ENCODE data around the gene CCL4. TPM values are rescaled to one million over a fixed set of nuclear protein-coding genes. Genes with fewer than 3 reads are reported as not detected.
"Not testable (repeated sequence)": the region's sequence is repeated elsewhere in the genome, so short reads cannot be mapped to it uniquely, and the experiment has no call there.

The CCL4 gene
- total RNA-seq, 1 experiment from 2014 or later: not detected

DNA sequence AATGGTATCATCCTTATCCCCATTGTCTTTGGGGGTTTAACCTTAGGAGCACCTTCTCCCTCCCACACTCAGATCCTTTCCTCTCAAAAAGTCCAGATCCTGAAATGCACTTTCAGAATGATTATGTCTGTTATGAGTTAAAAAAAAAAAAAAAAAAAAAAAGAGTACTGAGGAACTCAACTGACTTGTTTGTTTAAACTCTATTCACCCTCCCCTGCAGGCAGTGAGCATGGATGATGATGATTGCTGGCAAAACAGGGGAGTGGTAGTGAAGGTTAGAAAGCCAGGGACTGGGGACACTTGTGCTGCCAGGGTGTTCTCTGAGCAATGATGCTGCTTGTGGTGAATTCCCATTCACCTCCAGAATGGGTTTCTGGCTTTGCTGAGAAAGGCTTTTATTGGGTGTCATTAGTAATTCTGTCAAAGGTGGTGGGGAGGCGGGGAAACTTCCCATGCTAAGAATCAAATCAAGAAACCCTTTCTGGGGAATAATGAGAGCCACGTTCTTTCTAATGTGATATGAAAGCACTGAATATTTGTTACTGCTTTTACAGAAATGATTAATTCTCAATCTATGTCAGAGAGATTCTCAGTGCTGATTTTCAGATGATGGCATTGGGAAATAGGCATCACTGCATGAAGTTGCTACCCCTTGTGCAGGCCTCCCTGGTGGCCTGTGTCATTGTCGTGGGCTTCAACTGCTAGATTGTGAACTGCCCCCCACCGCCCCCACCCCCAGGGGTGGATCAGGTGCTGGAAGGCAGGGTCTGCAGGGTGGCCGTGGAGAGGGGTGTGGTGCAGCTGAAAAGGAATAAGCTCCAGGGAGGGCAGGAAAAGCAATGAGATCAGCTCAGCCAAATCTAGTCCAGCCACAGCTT is 14.1 kb downstream of the CCL4 start:
- no peak for DNase-seq (ENCODE audit: low read depth)

GRCh38 chr17:36118477-36119353 is 15.1 kb downstream of the CCL4 start:
- DNase-seq (ENCODE audit: low read depth): no peak

GRCh38 chr17:36120221-36120620 is 16.6 kb downstream of the CCL4 start:
- no peak for DNase-seq (ENCODE audit: low read depth)

- not testable (repeated sequence) for DNase-seq (ENCODE audit: low read depth)
These were observed 17.5 kb downstream of the CCL4 start for GRCh38 chr17:36121099-36121498.

DNA sequence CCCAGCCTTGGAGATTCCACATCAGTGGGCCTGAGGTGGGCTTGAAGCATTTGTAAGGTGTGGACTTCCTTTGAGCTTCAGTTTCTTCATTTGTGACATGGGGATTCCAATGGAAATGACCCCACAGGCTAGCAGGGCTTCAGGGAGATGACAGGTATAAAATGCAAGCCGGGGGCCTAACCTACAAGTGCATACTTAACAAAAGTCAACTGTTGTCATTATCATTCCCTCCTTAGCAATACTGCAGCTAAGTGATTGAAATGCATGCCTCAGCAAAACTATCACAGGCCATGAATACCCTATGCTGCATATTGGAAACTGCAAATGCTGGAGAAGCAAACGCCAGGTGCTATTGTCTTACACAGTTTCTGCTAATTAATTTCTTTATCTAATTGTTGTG is 19.8 kb downstream of the CCL4 start:
- DNase-seq (ENCODE audit: low read depth): no peak

GRCh38 chr17:36124879-36125824 is 21.5 kb downstream of the CCL4 start:
- DNase-seq (ENCODE audit: low read depth): no peak

- DNase-seq (ENCODE audit: low read depth): no peak
These were observed 23.7 kb downstream of the CCL4 start for GRCh38 chr17:36127199-36127893.

DNA sequence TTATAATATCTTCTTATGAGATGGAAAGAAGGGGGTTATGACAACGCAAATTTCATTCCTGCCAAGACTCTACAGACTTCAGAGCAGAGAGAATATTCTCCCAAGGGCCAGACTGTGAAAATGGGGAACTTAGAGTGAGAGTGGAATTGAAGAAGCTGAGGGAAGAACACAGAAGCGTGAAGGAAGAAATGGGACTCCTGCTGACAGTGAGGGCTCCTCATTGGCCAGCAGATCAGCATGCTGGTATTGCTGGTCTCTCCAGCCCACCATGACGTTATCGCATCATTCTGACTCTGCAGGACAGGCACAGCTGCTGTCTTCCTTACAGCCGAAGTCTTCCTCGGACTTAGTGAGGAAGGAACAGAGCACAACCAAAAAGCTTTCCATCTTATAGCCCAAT is 24.3 kb downstream of the CCL4 start:
- DNase-seq (ENCODE audit: low read depth): no peak

DNA sequence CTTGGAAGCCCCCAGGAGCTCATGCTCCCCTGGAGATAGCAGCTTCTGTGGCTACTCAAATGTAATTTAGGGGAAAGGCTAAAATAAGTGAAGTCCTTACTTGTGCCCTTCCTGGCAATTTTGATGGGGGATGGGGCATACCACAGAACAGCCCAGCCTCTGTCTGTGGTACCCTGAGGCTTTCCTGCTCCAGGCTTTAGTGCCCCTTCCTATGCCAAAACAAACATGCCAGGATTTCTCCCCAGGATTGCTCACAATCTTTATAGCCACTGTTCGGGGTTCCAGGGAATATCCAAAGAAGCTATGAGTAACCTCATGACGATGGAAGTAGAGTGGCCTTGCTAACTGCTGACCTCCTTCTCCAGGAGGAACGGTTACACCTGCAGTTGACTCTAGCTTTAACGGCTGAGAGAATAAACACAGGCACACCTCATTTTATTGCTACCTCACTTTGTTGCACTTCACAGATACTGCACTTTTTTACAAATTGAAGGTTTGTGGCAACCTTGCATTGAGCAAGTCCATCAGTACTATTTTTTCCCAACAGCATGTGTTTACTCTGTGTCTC is 24.9 kb downstream of the CCL4 start:
- no peak for DNase-seq (ENCODE audit: low read depth)

DNA sequence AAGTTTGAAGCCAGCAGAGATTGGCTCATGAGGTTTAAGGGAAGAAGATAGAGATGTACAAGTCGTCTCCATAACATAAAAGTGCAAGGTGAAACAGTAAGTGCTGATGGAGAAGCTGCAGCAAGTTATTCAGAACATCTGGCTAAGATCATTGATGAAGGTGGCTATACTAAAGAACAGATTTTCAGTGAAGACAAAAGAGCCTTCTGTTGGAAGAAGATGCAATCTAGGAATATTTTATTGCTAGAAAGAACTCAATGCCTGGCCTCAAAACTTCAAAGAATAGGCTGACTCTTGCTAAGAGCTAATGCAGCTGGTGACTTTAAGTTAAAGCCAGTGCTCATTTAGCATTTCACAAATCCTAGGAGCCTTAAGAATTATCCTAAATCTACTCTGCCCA is 26.0 kb downstream of the CCL4 start:
- DNase-seq (ENCODE audit: low read depth): no peak

GRCh38 chr17:36130346-36130745 is 26.7 kb downstream of the CCL4 start:
- no peak for DNase-seq (ENCODE audit: low read depth)

- DNase-seq (ENCODE audit: low read depth): no peak
These were observed 27.8 kb downstream of the CCL4 start for GRCh38 chr17:36131421-36131820.

GRCh38 chr17:36131931-36132330 is 28.3 kb downstream of the CCL4 start:
- no peak for DNase-seq (ENCODE audit: low read depth)

DNA sequence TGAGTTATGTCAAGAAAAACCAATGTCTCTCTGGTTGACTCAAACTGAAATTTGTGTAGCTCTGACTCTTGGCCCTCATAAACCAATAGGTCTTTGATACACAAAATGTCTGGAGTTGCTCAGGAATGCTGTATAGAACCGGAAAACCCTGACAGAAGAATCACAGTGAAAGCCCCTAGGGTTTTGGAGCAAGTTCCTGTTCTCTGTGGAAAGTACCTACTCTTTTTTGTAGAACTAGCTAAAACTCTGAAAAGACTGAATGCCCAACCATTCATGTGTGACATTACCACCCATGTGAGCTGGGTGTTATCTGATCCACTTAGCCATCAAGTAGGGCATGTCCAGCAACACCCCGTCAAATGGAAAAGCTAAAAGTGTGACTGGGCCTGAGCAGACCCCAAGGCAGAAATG is 28.8 kb downstream of the CCL4 start:
- no peak for DNase-seq (ENCODE audit: low read depth)

- no peak for DNase-seq (ENCODE audit: low read depth)
These were observed 30.1 kb downstream of the CCL4 start for GRCh38 chr17:36133602-36134236.

- DNase-seq (ENCODE audit: low read depth): no peak
These were observed 31.8 kb downstream of the CCL4 start for GRCh38 chr17:36135465-36135864.

GRCh38 chr17:36136036-36136435 is 32.4 kb downstream of the CCL4 start:
- no peak for DNase-seq (ENCODE audit: low read depth)

- DNase-seq (ENCODE audit: low read depth): no peak
These were observed 32.8 kb downstream of the CCL4 start for GRCh38 chr17:36136439-36136838.

DNA sequence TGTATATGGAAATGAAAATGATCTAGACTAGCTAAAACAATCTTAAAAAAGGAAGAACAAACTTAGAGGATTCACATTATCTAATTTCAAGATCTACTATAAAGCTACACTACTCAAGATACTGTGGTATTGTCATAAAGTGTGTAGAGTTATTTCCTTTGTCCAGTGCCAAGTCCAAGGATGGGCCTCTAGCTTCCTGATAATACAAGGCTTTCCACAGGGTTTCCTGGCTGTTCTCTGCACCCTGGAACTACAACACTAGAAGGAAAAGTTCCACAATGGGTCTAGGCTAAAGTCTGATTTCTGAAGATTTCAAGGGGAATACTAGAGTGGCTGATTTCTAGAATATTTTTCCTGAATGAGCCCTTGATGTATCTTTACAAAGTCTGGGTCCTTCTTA is 38.6 kb downstream of the CCL4 start:
- DNase-seq (ENCODE audit: low read depth): no peak

DNA sequence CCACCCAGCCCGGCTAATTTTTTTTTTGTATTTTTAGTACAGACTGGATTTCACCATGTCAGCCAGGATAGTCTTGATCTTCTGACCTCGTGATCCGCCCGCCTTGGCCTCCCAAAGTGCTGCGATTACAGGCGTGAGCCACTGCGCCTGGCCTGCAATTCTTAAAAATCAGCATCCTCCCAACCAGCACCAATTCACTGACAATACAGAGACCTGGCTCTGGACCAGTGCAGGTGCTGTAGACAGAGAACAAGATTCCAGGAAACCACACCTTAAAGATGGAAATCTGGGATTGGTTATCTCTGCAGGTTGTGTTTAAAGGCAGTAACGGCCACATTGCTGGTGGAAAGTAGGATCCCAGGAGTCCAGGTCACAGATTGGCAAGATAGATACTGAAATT is 39.2 kb downstream of the CCL4 start:
- DNase-seq (ENCODE audit: low read depth): no peak
